ENCODE results near the gene ACACA. TPM values are rescaled to one million over a fixed set of nuclear protein-coding genes. Genes with fewer than 3 reads are reported as not detected.

Gene ACACA
- total and polyA plus RNA-seq, 2 donors (not counting 1 experiment from before 2014, with no cell fraction given): 45.2 to 123 TPM

GRCh38 chr17:37111329-37111728 is 295.3 kb downstream of the ACACA start:
- Histone ChIP-seq H2AFZ (ENCODE audit: low read length) (no peak overlapping the region), H3K9ac (ENCODE audit: insufficient read depth, low read length) (no peak overlapping the region), H4K20me1 (ENCODE audit: control insufficient read depth, extremely low read depth, insufficient read depth, low read length) (no peaks in the 10 kb centered on the region), H3K9me3 (ENCODE audit: control insufficient read depth, insufficient read depth, low read depth, low read length) (no peaks in the 10 kb centered on the region), H3K27ac (ENCODE audit: insufficient read depth, low read length) (no peak overlapping the region), H3K4me2 (ENCODE audit: extremely low read depth, insufficient read depth, low read length) (no peak overlapping the region), H3K36me3 (ENCODE audit: control insufficient read depth, insufficient read depth, low read length) (peaks cover 8% of the 10 kb centered on the region), H3K27me3 (ENCODE audit: control insufficient read depth, insufficient read depth, low read length) (no peaks in the 10 kb centered on the region), H3K4me3 (replicated peaks in 1 of 4; ENCODE audit: control extremely low read depth in 1 of 4, insufficient read depth in 1 of 4, low read depth in 3 of 4, low read length in 4 of 4) (no peak overlapping the region), H3K4me1 (ENCODE audit: control insufficient read depth, extremely low read depth, insufficient read depth, low read length) (no peaks in the 10 kb centered on the region), H3K79me2 (ENCODE audit: control insufficient read depth, insufficient read depth, low read length) (no peaks in the 10 kb centered on the region)
- no peak for DNase-seq (ENCODE audit: low read depth in 2 of 2)
- no peak for TF ChIP-seq CTCF (conservative IDR thresholded peaks at IDR 0.05 in 1 of 2, IDR thresholded peaks at IDR 0.05 in 1 of 2; ENCODE audit: low read depth in 1 of 2, low read length in 2 of 2)
- TF ChIP-seq EZH2 (IDR thresholded peaks at IDR 0.05; ENCODE audit: low read length, missing control alignments): no peak

GRCh38 chr17:37110746-37111145 is 295.9 kb downstream of the ACACA start:
- Histone ChIP-seq H3K4me3 (replicated peaks in 1 of 4; ENCODE audit: control extremely low read depth in 1 of 4, insufficient read depth in 1 of 4, low read depth in 3 of 4, low read length in 4 of 4) (no peak overlapping the region), H3K4me2 (ENCODE audit: extremely low read depth, insufficient read depth, low read length) (no peak overlapping the region), H3K36me3 (ENCODE audit: control insufficient read depth, insufficient read depth, low read length) (peaks cover 8% of the 10 kb centered on the region), H3K4me1 (ENCODE audit: control insufficient read depth, extremely low read depth, insufficient read depth, low read length) (no peaks in the 10 kb centered on the region), H3K27me3 (ENCODE audit: control insufficient read depth, insufficient read depth, low read length) (no peaks in the 10 kb centered on the region), H3K9me3 (ENCODE audit: control insufficient read depth, insufficient read depth, low read depth, low read length) (no peaks in the 10 kb centered on the region), H2AFZ (ENCODE audit: low read length) (no peak overlapping the region), H3K9ac (ENCODE audit: insufficient read depth, low read length) (no peak overlapping the region), H3K79me2 (ENCODE audit: control insufficient read depth, insufficient read depth, low read length) (no peaks in the 10 kb centered on the region), H4K20me1 (ENCODE audit: control insufficient read depth, extremely low read depth, insufficient read depth, low read length) (no peaks in the 10 kb centered on the region), H3K27ac (ENCODE audit: insufficient read depth, low read length) (no peak overlapping the region)
- no peak for DNase-seq (ENCODE audit: low read depth in 2 of 2)
- TF ChIP-seq CTCF (conservative IDR thresholded peaks at IDR 0.05 in 1 of 2, IDR thresholded peaks at IDR 0.05 in 1 of 2; ENCODE audit: low read depth in 1 of 2, low read length in 2 of 2) (no peak), EZH2 (IDR thresholded peaks at IDR 0.05; ENCODE audit: low read length, missing control alignments) (no peak)

- H3K9ac ChIP-seq (ENCODE audit: insufficient read depth, low read length): no peak overlapping the region
- H3K27me3 ChIP-seq (ENCODE audit: control insufficient read depth, insufficient read depth, low read length): no peaks in the 10 kb centered on the region
- no peak overlapping the region for H2AFZ ChIP-seq (ENCODE audit: low read length)
- no peak overlapping the region for H3K4me2 ChIP-seq (ENCODE audit: extremely low read depth, insufficient read depth, low read length)
- no peak for TF ChIP-seq CTCF (conservative IDR thresholded peaks at IDR 0.05 in 1 of 2, IDR thresholded peaks at IDR 0.05 in 1 of 2; ENCODE audit: low read depth in 1 of 2, low read length in 2 of 2)
- TF ChIP-seq EZH2 (IDR thresholded peaks at IDR 0.05; ENCODE audit: low read length, missing control alignments): no peak
- H3K79me2 ChIP-seq (ENCODE audit: control insufficient read depth, insufficient read depth, low read length): no peaks in the 10 kb centered on the region
- no peak overlapping the region for H3K4me3 ChIP-seq (replicated peaks in 1 of 4; ENCODE audit: control extremely low read depth in 1 of 4, insufficient read depth in 1 of 4, low read depth in 3 of 4, low read length in 4 of 4)
- DNase-seq (ENCODE audit: low read depth in 2 of 2): peak in 1 of 2 donors; percentile 8
- H3K9me3 ChIP-seq (ENCODE audit: control insufficient read depth, insufficient read depth, low read depth, low read length): no peaks in the 10 kb centered on the region
- H3K36me3 ChIP-seq (ENCODE audit: control insufficient read depth, insufficient read depth, low read length): peaks cover 8% of the 10 kb centered on the region
- H3K4me1 ChIP-seq (ENCODE audit: control insufficient read depth, extremely low read depth, insufficient read depth, low read length): no peaks in the 10 kb centered on the region
- H4K20me1 ChIP-seq (ENCODE audit: control insufficient read depth, extremely low read depth, insufficient read depth, low read length): no peaks in the 10 kb centered on the region
- no peak overlapping the region for H3K27ac ChIP-seq (ENCODE audit: insufficient read depth, low read length)
Measured at GRCh38 chr17:37109731-37110710, 296.6 kb downstream of the ACACA start.

Measured in fibroblast of lung (primary cell).